HepG2 (cell line): ENCODE measurements around the gene ARPP19. TPM values are rescaled to one million over a fixed set of nuclear protein-coding genes. Genes with fewer than 3 reads are reported as not detected.

ENCODE experiments used
- ATAC-seq: fragments of 200-7000 bp; cut with Tn5 transposase; 3 replicates; pipeline ENCODE4 v1.9.1; 2020; ENCODE audit warnings: mild to moderate bottlenecking, moderate library complexity
- BruUV-seq: library from RNA; stranded (reverse); fragments of 400-500 nt; replicated peaks from 2 replicates; lab custom pipeline; 2021; lab: Mats Ljungman, UMichigan
- CTCF ChIA-PET: fragments of 300-600 bp; formaldehyde crosslinking; extraction: SDS; loops from one replicate; lab custom pipeline; 2021; ENCODE audit warnings: low total read pairs, inconsistent platforms, low intra/inter-chr PET ratio; lab: Yijun Ruan, JAX
- POLR2A ChIA-PET: fragments of 350-600 bp; sonication (Branson Sonifier 250); formaldehyde crosslinking; loops from one replicate; lab custom pipeline; 2020; ENCODE audit warnings: antibody characterized with exemption, inconsistent platforms; lab: Yijun Ruan, JAX
- DNase-seq: peaks from one replicate; pipeline ENCODE4 v3.0.0-alpha.2; 2015; ENCODE audit warnings: low spot score
- FAIRE-seq: peaks from 3 replicates; lab custom pipeline; 2011; peaks lifted over from hg19 to GRCh38; lab: Jason Lieb, UNC
- H2AFZ ChIP-seq: one replicate; pipeline ENCODE4 v1.6.1; 2011; ENCODE audit warnings: low read length, inconsistent platforms
- H3K27ac ChIP-seq: fragments of 300-600 bp; 3 replicates; pipeline ENCODE4 v1.8.0; 2011; ENCODE audit warnings: mixed run types, mild to moderate bottlenecking, mixed read lengths, low read length, inconsistent platforms; ENCODE audit not compliant: insufficient read depth; ENCODE audit errors: extremely low read length
- H3K27me3 ChIP-seq, 2 experiments: fragments of 200-600 bp in 1 of 2; 2 replicates in 1 of 2; 3 replicates in 1 of 2; pipeline versions ENCODE4 v1.6.0 to v1.8.0; 2011; ENCODE audit warnings: low read length in 2 of 2, mild to moderate bottlenecking in 2 of 2, moderate library complexity in 2 of 2, inconsistent platforms in 1 of 2; ENCODE audit not compliant: insufficient read depth in 2 of 2, control insufficient read depth in 1 of 2
- H3K36me3 ChIP-seq, 2 experiments: fragments of 200-600 bp in 1 of 2; replicated peaks in 1 of 2; 2 replicates in 1 of 2; 3 replicates in 1 of 2; pipeline versions ENCODE4 v1.5.1 to v1.8.0; 2011; ENCODE audit warnings: low read length in 2 of 2, inconsistent platforms in 1 of 2; ENCODE audit not compliant: insufficient read depth in 2 of 2, control insufficient read depth in 1 of 2
- H3K4me1 ChIP-seq: 2 replicates; pipeline ENCODE4 v1.5.1; 2012; ENCODE audit warnings: low read length, inconsistent platforms; ENCODE audit not compliant: insufficient read depth
- H3K4me2 ChIP-seq: 2 replicates; pipeline ENCODE4 v1.6.0; 2011; ENCODE audit warnings: low read depth, low read length, inconsistent platforms
- H3K4me3 ChIP-seq, 3 experiments: fragments of 200-600 bp in 1 of 3; sonication (generic), shearing (Covaris generic) in 1 of 3; replicated peaks in 1 of 3; 2 replicates each; pipeline ENCODE4 v1.5.1; 2011 to 2016; ENCODE audit warnings: low read length in 3 of 3, inconsistent platforms in 2 of 3, low read depth in 2 of 3, mild to moderate bottlenecking in 2 of 3, control low read depth in 1 of 3, mixed read lengths in 1 of 3; ENCODE audit not compliant: insufficient read depth in 1 of 3
- H3K79me2 ChIP-seq: one replicate; pipeline ENCODE4 v1.6.1; 2011; ENCODE audit warnings: low read length, inconsistent platforms; ENCODE audit not compliant: insufficient read depth
- H3K9ac ChIP-seq: 2 replicates; pipeline ENCODE4 v1.6.0; 2011; ENCODE audit warnings: mild to moderate bottlenecking, low read depth, low read length, inconsistent platforms; ENCODE audit not compliant: insufficient read depth
- H3K9me3 ChIP-seq: 2 replicates; pipeline ENCODE4 v1.5.1; 2012; ENCODE audit warnings: mild to moderate bottlenecking, low read length
- H4K20me1 ChIP-seq: 2 replicates; pipeline ENCODE4 v1.6.0; 2011; ENCODE audit warnings: inconsistent platforms, mild to moderate bottlenecking, low read length, moderate library complexity; ENCODE audit not compliant: insufficient read depth
- AFF4 ChIP-seq: sonication (generic); formaldehyde crosslinking; IDR thresholded peaks from 2 replicates; pipeline ENCODE4 v1.4.0; 2020; ENCODE audit warnings: missing genetic modification reagents
- BCLAF1 ChIP-seq: fragments of 450-650 bp; IDR thresholded peaks from 2 replicates; pipeline ENCODE4 v1.6.1; 2017; ENCODE audit warnings: mild to moderate bottlenecking
- CEBPB ChIP-seq: IDR thresholded peaks from 2 replicates; pipeline ENCODE4 v1.6.1; 2011; ENCODE audit warnings: low read depth, low read length, improper control_type of control experiment, borderline replicate concordance
- ZBTB33 ChIP-seq: sonication (generic); formaldehyde crosslinking; IDR thresholded peaks from 2 replicates; pipeline ENCODE4 v1.4.0; 2020; ENCODE audit warnings: missing genetic modification reagents
- ZEB1 ChIP-seq: IDR thresholded peaks from 2 replicates; pipeline ENCODE4 v1.6.1; 2012; ENCODE audit warnings: mild to moderate bottlenecking, low read depth, inconsistent platforms; ENCODE audit not compliant: insufficient replicate concordance
- ZNF468 ChIP-seq: sonication (generic); formaldehyde crosslinking; IDR thresholded peaks from 2 replicates; pipeline ENCODE4 v1.8.0; 2022; ENCODE audit warnings: mild to moderate bottlenecking, moderate library complexity, missing genetic modification reagents
- ZNF83 ChIP-seq: sonication (generic); formaldehyde crosslinking; IDR thresholded peaks from 2 replicates; pipeline ENCODE4 v1.4.0; 2020; ENCODE audit warnings: missing genetic modification reagents, mild to moderate bottlenecking, borderline replicate concordance
- ZNF891 ChIP-seq: sonication (generic); formaldehyde crosslinking; IDR thresholded peaks from 2 replicates; pipeline ENCODE4 v1.5.0; 2020; ENCODE audit warnings: mild to moderate bottlenecking, missing genetic modification reagents
- WGBS: methylation state at CpG from one replicate; pipeline ENCODE4 v1.1.6; 2017; ENCODE audit warnings: low lambda C conversion rate; 5-methylcytosine and 5-hydroxymethylcytosine counted together
- in situ Hi-C: cut with HindIII; loops from 2 replicates; pipeline ENCODE4 v1.10.0; 2017; ENCODE audit warnings: low pct_unique_long_range_greater_than_20kb; ENCODE audit not compliant: extremely low pct_ligation_motif_present
- intact Hi-C: fragments of 100-400 bp; cut with micrococcal nuclease; formaldehyde crosslinking; loops from one replicate; pipeline ENCODE4 v1.10.0; 2022; ENCODE audit not compliant: unreplicated experiment
- polyA plus RNA-seq, 8 experiments: library from polyadenylated mRNA; depleted of rRNA in 3 of 8; stranded (reverse) in 7 of 8; unstranded in 1 of 8; fragments of >200 nt; fragmentation: Illumina TruSeq in 4 of 8; extraction: Trizol in 4 of 8; gene quantifications; 2 replicates each; pipeline versions ENCODE4 v1.2.1 to v1.2.3, GENCODE V29; 2011 to 2016; ENCODE audit warnings: low read depth in 4 of 8, missing spikeins in 1 of 8, mixed read lengths in 1 of 8; ENCODE audit not compliant: insufficient read depth in 1 of 8
- total RNA-seq, 5 experiments: library from RNA; depleted of rRNA; stranded (reverse); fragments of >200 nt; fragmentation: Illumina TruSeq; extraction: Trizol; gene quantifications; 2 replicates each; pipeline ENCODE4 v1.2.3, GENCODE V29; 2016; ENCODE audit warnings: low read depth in 1 of 5

Gene ARPP19
- total and polyA plus RNA-seq, 2 of the 13 experiments (the other 11 are each of a cell fraction or from before 2014, with no cell fraction given), result 70.8 to 123 TPM

- Histone ChIP-seq H3K4me1 (no peaks in the 10 kb centered on the region), H3K9ac (no peak overlapping the region), H3K4me3 (no peak overlapping the region), H3K27me3 (no peaks in the 10 kb centered on the region; a peak in 1 of 5 replicates), H3K36me3 (no peaks in the 10 kb centered on the region)
- no TSS peak for BruUV-seq
- DNase-seq (no peak), FAIRE-seq (no peak), ATAC-seq (no peak)
- POLR2A ChIA-PET, result no interaction called here
- WGBS, result 33% methylated on average over 8 of the region's 8 CpGs
- TF ChIP-seq ZNF83 (CRISPR knock-in tag), result no peak
- no peak for TF ChIP-seq AFF4
- no peak for TF ChIP-seq ZNF468 (CRISPR knock-in tag)
- TF ChIP-seq ZBTB33 (CRISPR knock-in tag), result no peak
- no peak for TF ChIP-seq ZEB1
- TF ChIP-seq BCLAF1, result no peak
- TF ChIP-seq CEBPB, result peak; percentile 38; the same call in 1 of the 2 replicates
- TF ChIP-seq ZNF891, result no peak
- TF ChIP-seq, all 625 proteins: peak for 1
- Histone ChIP-seq H3K79me2 (no peaks in the 10 kb centered on the region), H4K20me1 (no peaks in the 10 kb centered on the region), H3K9me3 (no peaks in the 10 kb centered on the region), H2AFZ (no peak overlapping the region), H3K4me2 (no peak overlapping the region), H3K27ac (no peak overlapping the region)
- CTCF ChIA-PET, result no interaction called here
- intact Hi-C loops (no loop called here), in situ Hi-C loops (no loop called here)
Observed at GRCh38 chr15:52518487-52519371, 50.1 kb downstream of the ARPP19 start.
